GM11168 (cell line): ENCODE data around the gene SUCLG2.

Experiments
- in situ Hi-C: fragments of 300-500 bp; cut with MboI; formaldehyde crosslinking; loops from one replicate; pipeline ENCODE4 v1.12.0; 2022; ENCODE audit warnings: low sequenced_read_pairs; ENCODE audit not compliant: unreplicated experiment

Gene SUCLG2

DNA sequence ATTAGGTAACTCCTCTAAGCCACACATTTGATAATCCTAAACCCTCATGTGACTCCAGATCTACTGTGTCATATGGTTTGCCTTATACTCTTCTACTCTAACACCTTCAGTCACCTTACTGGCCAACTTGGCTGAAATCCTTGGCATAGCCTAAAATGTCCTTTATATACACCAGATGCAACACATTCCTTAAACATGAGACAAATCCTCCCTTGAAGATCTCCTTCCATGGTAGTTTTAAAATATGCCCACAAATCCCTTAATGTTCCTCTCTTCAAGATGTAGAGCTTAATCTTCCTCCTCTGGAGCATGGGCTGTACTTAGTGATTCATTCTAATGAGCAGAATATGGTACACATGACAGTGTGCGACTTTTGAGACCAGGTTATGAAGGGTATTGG is 238.9 kb downstream of the SUCLG2 start:
- in situ Hi-C loops, result no loop called here

GRCh38 chr3:67414740-67415139 is 239.7 kb downstream of the SUCLG2 start:
- in situ Hi-C loops, result no loop called here

- in situ Hi-C loops, result no loop called here
Measured at GRCh38 chr3:67405193-67405592, 249.2 kb downstream of the SUCLG2 start.

- in situ Hi-C loops, result no loop called here
Measured at GRCh38 chr3:67402873-67403272, 251.5 kb downstream of the SUCLG2 start.

DNA sequence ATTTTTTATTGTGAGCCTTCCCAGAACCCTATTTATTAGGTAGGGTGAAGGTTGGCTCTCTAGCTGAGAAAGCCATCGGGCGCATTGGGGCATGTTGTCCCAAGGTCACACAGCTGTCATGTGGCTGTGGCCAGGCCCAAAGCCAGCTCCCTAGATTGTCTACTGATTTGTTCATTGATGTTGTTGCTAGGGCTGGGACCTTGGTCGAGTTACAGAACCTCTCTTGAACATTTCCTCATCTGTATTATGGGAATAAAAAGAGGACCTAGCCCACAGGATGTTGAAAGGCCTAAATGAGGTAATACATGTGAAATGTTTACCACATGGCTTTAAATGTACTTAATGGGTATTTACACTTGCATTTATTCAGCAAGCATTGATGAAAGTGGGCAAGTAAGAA is 252.5 kb downstream of the SUCLG2 start:
- in situ Hi-C loops, result no loop called here

- in situ Hi-C loops, result no loop called here
Measured at GRCh38 chr3:67400476-67400875, 253.9 kb downstream of the SUCLG2 start.

DNA sequence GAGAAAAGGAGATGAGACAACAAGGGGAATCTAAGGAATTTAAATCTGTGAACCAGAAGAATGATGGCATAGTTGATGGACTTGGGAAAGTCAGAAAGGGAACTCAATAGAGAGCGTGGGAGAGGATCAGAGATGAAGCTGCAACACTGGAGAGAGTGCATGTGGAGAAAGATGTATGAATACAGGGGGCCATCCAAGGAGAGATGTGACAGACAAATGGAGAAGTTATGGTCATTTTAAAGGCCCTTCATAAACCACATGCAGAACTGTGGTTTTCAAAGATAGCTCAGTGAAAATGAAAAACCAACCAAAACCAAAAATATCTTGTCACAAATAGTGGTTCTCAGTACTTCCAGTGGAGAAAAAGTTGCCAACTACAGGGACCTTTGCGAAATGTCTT is 265.2 kb downstream of the SUCLG2 start:
- in situ Hi-C loops, result loop anchor here (5.0 kb wide), 1 partner anchor 398 kb away; no protein-coding TSS in a partner anchor

- in situ Hi-C loops, result loop anchor here (5.0 kb wide), 1 partner anchor 399 kb away; no protein-coding TSS in a partner anchor
Measured at GRCh38 chr3:67388738-67389137, 265.7 kb downstream of the SUCLG2 start.

DNA sequence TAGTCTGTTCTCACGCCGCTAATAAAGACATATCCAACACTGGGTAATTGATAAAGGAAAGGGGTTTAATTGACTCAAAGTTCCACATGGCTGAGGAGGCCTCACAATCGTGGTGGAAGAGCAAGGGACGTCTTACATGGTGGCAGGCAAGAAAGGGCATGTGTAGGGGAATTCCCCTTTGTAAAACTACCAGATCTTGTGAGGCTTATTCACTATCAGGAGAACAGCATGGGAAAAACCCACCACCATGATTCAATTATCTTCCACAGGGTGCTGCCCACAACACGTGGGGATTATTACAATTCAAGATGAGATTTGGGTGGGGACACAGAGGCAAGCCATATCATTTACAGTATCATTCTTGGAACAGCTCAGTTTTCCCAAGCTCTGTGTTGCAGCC is 268.0 kb downstream of the SUCLG2 start:
- in situ Hi-C loops, result loop anchor here (5.0 kb wide), 1 partner anchor 401 kb away; no protein-coding TSS in a partner anchor

DNA sequence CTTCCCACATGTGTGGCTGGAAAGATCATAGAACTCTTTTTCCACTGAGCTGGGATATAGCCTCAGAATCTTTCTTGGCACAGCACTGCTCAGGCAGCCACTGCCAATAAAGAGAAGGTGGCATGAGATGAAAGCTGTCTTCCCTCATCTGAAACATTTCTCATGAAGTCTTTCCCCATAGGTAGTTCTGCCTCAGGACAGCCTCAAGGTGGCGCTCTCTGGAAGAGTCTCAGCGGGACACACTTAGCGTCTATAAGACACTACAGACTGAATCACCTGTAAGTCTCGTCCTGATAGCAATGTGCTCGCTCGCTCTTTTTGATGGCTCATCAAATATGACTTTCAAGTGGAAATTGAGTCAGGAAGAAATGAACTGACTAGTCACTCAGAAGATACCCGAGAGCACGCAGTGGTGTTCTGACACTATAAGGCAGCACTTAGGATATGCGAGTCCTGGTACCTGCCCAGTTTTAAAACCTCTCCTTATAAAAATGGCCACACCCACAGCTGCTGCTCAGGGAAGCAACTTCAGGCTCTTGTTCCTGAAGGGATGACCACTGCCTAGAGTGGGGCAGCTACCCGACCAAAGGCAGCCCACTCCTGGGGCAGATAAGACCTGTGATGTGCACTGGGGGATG is 269.5 kb downstream of the SUCLG2 start:
- in situ Hi-C loops, result loop anchor here (5.0 kb wide), 1 partner anchor 402 kb away; no protein-coding TSS in a partner anchor

GRCh38 chr3:67384016-67384415 is 270.4 kb downstream of the SUCLG2 start:
- in situ Hi-C loops, result no loop called here

GRCh38 chr3:67383379-67383778 is 271.0 kb downstream of the SUCLG2 start:
- in situ Hi-C loops, result no loop called here

- in situ Hi-C loops, result no loop called here
Measured at GRCh38 chr3:67382536-67382935, 271.9 kb downstream of the SUCLG2 start.

DNA sequence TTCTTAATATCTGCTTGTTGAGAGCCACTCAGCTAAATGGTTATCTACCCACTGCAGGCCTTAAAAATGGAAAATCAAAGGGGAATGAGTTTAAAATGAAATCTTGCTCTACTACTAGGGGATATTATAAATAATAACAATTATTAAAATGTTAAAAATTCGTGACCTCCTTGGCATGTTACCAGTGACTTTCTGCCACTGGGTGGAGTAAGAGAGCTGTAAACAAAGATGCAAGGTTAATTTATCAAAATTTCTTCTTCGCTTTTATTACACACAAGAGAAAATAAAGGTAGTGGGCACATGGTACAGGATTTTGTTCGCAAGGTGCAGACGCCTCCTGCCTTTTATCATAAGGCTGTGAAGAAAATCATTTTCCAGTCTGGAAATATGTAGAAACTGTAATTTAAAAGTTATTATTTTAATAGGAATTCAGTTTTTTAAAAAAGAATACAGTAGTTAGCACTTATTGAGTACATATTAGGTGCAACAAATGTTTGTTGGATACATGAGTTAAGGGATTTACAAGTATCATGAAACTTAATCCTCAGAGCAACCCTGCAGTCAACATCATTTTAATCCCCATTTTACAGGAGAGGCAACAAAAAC is 272.6 kb downstream of the SUCLG2 start:
- in situ Hi-C loops, result no loop called here

DNA sequence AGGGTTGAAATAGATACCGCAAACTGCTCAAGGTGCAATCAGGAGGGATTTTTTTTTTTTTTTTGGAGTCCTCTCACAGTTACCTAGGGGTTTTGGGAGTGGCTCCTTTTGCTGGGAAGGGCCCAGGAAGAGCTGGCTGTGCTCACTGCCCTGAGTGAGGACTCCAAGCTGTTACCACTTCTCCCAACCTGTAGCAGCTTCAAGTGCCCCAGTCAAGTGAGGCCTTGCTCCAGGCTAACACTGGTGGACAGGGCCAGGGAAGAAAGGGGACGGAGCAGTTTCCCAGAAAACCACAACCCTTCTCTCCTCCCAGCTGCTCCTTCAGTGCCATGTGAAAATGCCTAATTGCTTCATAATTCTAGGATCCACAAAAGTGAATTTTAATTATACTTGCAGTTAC is 274.3 kb downstream of the SUCLG2 start:
- in situ Hi-C loops, result no loop called here

- in situ Hi-C loops, result no loop called here
Measured at GRCh38 chr3:67377299-67377698, 277.1 kb downstream of the SUCLG2 start.

- in situ Hi-C loops, result no loop called here
Measured at GRCh38 chr3:67376416-67376815, 278.0 kb downstream of the SUCLG2 start.

GRCh38 chr3:67375976-67376375 is 278.4 kb downstream of the SUCLG2 start:
- in situ Hi-C loops, result no loop called here

DNA sequence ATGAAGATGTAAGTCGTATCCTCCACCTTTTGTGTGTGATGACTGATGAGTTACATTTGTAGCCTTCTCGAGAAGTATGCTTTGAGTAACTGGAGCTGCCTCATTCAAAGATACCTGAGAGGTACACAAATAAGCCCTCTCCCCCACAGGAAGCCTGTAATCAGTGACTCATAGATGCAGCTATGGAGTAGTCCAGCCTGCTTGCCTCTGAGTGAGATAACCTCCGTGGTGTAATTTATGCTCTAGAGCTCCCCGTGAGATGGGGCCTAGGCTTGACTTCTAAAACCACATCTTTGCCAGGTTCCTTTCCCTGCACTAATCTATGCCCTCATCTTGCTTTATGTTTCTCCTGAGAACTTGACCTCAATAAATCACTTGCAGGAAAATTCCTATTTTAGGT is 291.7 kb downstream of the SUCLG2 start:
- in situ Hi-C loops, result loop anchor here (25.0 kb wide), 1 partner anchor 400 kb away; no protein-coding TSS in a partner anchor

GRCh38 chr3:67361770-67362169 is 292.6 kb downstream of the SUCLG2 start:
- in situ Hi-C loops, result loop anchor here (25.0 kb wide), 1 partner anchor 399 kb away; no protein-coding TSS in a partner anchor

GRCh38 chr3:67361323-67361722 is 293.1 kb downstream of the SUCLG2 start:
- in situ Hi-C loops, result loop anchor here (25.0 kb wide), 1 partner anchor 399 kb away; no protein-coding TSS in a partner anchor
